GM18498 (cell line): Measurements from ENCODE around the gene SERGEF.

ENCODE experiments used
- ATAC-seq: cut with Tn5 transposase; IDR thresholded peaks from one replicate; pipeline ENCODE4 v1.9.1; 2021; ENCODE audit warnings: mild to moderate bottlenecking, moderate library complexity; ENCODE audit not compliant: unreplicated experiment

Gene SERGEF

DNA sequence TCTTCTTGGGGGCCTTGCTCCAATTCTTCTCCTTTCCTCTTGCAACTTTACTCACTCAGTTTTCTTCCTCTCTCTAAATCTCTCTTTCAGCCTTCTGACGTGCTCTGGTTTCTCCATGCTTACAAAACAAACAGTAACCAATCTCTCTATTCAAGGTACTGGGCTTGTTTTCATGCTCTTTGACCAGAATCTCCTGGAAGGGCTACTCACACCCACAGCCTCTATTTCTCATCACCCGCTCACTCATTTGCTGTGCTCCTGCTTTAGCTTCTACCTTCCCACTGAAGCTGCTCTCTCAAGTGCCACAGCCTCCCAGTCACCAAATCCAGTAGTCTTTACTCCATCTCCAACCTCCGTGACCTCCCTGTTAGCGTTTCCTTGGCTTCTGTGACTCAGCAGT is 60.4 kb downstream of the SERGEF start:
- ATAC-seq, result no peak

DNA sequence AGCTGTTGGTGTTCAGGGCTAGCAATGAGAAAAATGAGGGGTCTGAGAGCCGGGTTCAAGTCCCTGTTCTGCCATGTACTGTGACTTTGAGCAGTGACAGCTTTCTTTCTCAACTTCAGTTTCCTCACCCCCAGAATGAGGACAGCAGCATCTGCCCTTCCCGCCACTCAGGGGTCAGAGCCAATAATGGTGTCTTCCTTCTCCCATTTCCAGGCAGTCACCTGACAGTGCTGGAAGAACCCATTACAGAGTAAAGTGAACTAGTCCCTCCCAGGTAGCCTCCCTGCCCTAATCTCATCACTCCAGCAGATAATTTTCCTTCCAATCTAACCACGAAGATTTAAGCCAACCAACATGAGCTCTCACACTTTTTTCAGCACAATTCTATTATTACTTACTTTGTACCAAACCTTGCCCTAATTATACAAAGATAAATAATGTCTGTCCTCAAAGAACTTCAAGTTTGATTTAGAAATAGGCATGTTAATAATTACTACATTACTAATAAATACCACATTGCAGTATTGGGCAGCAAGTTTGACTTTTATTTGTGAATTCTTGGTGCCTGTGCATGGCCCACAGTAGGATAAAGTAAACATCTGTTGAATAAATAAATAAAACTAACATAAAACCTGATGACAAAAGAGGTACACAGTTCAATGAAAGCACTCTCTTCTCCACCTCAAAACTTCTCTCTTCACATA is 61.0 kb downstream of the SERGEF start:
- no peak for ATAC-seq

DNA sequence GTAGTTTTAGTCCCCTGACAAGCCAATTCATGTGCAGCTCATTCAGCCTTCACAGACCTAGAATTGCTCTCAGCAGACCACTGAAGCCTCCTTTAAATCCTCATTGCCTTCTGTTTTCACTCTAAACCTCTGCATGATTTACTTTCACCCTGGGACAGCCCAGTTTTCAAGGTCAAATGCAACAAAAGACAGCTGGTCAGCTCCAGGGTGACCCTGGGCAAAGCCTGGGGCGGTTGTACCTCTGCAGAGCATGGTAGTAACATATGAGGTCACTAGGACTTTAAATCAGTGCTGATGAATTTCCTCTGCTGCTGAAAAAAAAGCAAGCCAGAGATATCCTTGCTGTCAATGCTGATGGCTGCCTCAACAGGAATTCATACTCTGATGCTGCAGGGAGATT is 62.2 kb downstream of the SERGEF start:
- ATAC-seq, result no peak

DNA sequence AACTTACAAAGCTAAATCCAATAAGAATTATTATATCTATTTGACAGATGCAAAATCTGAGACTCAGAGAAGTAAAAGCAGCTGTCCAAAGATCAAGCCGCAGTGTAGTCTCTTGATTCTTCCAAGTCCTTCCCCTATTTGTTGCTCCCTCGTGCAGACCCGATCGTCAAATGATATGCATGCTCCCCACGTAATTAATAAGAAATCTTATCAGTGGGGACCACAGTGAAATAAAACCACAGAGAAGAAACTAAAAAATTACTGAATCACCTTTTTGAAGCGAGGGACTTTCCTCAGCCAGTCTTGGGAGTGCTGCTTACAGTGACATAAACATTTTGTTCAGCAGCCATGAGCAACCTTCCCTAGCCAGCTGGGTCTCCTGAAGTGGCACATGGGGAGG is 64.6 kb downstream of the SERGEF start:
- ATAC-seq, result no peak

DNA sequence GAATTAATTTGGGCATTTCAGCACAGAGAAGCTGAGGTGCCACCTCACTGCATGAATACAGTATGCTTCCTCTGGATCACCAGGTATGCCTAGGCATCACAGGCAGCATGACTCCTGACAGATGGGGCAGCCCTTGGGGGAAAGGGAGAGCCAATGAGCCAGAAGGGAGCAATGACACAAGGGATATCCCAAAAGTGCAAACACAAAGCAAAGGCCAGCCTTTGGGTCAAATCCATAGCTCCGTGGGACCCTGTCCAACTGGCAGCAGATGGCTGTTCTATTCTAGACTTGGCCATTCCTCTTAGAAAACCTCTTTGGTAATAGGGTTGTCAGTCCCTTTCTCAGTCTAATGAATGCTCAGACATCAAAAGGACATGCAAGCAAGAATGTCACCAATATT is 73.3 kb downstream of the SERGEF start:
- ATAC-seq, result no peak

DNA sequence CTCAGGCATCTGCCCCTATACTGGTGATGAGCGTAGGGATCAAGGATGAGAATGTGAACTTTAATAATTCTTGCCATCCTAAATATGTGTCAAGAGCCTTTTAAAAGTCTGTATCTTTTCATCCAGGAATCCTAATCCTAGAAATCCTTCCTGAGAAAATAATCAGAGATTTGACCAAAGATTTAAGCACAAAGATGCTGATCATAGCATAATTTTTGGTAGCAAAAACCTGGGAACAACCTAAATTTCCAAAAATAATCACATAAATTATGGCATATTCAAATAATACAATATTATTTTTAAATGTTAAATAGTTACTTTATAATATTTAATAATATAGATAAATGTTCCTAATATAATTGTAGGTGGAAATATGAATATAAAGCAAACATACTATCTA is 76.1 kb downstream of the SERGEF start:
- no peak for ATAC-seq

DNA sequence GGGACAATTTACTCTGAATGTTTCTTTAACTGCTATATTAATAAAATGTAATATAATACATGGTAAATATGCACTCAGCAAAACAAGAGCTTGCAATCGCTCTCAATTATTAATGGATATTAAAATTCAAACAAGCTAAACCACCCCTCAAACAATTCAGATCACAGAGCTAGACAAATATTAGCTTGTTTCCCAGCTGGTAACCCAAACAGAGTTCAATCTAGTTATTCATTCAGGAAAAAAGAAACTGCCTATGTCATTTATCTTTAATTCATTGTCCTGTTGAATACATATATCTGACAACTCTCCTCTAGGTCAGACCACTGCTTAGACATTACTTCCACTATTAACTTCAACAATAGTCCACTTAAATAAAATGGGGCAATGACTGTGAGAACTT is 78.7 kb downstream of the SERGEF start:
- ATAC-seq, result no peak

DNA sequence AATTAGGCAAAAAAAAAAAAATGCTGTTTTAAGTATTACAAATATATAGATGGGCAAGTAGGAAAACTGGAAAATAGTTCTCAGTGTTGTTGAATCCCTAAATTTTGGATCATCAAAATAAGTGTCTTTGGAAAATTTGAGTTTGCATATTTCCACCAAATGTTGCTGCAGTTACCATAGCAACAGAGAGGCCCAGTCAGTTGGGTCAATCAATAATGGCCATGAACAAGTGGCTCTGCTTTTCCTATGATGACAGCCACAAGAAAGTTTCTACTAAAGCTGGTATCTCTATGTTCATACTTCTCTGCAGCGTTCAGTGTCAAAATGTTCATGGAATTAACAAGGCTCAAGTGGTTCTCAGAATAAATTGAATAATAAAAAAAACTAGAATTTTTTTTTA is 79.1 kb downstream of the SERGEF start:
- no peak for ATAC-seq

DNA sequence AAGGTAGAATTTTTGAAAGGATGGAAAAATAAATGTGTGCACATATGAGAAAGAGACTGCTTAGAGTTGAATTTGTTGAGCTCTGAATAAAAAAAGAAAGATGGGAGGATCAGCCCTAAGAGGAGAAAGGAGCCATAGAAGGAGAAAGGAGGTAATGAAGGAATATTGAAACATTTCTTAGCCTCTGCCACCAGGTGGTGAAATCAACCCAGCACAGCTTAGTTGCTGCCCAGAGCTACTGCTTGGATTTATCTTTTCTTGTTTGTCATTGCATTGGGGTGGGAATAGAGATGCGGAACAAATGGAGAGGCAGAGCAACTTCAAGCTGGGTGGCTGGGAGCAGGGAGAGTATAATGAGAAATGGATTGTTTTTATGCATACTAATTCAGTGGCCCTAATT is 80.4 kb downstream of the SERGEF start:
- ATAC-seq, result no peak

DNA sequence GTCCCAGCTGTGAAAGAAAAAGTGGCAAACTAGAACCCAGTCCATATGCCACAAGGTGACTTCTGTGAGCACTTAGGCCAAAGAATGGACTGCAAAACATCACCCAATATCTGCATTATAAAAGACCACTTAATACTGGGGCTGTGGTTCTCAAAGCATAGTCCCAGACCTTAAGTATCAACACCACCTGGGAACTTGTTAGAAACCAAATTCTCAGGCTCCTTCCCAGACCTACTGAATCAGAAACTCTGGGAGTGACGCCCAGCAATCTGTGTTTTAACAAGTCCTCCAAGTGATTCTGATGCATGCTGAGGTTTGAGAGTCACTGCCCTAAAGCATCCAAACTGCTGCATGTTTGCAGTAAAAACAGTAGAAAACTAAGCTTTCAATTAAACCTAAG is 81.3 kb downstream of the SERGEF start:
- no peak for ATAC-seq

DNA sequence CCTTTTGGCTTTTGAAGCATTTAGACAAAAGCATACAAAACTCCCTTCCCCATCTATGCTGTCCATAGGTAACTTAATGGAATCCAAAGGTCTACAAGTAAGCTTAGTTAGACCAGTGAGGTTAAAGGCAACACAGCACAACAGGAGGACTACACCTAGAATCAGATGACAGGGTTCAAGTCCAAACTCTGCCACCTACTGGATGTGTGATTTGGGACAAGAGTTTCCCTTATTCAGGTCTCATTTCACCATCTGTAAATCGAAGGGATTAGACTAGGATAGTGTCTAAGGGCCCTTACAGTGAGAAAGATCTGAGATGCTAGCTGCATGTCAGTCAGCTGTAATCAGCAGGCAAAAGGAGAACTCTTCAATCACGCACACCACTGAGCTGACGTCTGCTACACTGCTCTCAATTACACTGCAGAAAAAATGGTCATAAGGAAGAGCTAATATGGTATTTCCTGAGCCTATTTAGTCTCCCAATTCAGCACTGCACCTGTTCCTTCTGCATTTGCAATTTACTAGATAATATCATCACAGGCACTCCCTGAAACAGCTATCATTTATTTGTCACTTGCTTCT is 82.2 kb downstream of the SERGEF start:
- no peak for ATAC-seq

DNA sequence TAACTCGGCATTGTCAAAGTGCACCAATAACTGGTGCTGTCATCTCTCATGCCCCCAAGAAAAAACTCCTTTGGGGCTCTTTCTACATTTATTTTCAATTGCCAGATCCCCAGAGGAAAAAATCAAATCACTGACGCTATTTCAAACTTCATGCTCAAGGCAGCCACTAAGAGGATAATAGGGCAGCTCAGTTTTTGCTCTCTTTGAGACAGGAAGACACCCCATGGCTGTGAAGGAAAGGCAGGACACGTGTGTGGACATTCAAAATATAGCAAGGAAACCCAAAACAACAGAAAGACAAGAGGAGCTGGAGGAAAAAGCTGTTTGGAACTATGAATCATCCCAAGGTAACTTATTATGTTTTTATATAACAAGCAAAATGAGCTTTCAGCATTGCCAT is 83.7 kb downstream of the SERGEF start:
- no peak for ATAC-seq

DNA sequence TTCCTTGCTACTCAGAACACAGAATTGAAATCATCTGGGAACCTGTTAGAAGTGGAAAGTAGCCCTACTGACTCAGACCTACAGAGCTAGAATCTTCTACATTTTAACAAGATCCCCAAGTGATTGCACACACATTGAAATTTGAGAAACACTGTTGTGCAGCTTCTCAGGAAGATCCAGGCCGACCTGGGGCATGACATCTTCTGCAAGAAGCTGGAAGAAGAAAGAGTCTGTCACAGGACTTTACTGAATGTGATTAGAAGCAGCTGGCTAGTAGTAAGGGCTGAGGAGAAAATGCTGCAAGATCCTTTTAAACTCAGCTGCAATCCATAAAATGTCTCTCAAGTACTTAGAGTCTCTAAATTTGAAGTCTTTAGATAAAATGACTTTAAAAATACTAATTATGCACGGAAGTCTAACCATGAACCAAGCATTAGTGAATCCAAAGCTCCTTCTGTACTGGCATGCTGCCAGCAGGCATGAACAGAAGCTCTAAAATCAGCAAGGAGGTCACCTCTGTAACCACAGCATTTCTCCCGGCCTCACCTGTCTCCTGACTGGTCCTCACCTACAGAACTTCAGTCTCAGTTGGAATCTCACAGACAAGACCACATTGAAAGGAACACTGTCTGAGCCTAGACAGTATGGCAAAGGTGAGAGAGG is 85.0 kb downstream of the SERGEF start:
- no peak for ATAC-seq

DNA sequence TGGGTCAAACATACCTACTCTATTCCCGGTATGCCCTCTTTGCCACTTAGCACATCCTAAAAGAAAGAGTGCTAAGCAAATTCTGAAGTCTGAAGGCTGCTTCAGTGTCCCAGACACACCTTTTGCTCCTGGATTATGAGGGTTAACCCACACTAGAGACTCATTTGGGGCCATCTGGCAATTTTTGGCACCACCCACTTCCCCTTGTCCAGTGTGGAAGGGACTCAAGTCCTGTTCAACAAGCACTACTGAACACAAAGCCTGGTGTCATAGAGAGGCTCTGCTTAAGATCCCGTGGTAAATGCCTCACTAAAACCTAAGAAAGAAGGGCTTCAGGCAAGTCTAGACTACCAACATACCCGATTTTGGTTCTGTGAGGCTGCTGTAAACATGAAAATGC is 85.8 kb downstream of the SERGEF start:
- no peak for ATAC-seq

DNA sequence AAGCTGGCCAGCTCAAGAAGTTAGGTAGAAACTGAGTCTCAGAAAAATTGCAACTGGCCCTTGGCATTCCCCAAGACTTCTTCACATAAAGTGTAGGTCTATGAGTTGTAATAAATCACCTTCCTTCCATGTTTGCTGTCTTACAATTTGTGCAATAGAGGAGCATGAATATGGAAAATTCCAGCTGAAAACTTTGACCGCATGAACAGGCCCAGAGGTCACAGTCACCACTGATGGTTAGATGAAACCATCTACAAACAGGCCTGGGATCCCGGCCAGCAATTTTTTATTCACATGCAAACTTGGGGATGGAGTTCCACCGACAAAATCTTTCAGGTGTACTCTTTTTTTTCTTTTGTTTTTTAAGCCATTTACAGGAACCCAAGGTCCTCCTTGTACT is 88.1 kb downstream of the SERGEF start:
- no peak for ATAC-seq

DNA sequence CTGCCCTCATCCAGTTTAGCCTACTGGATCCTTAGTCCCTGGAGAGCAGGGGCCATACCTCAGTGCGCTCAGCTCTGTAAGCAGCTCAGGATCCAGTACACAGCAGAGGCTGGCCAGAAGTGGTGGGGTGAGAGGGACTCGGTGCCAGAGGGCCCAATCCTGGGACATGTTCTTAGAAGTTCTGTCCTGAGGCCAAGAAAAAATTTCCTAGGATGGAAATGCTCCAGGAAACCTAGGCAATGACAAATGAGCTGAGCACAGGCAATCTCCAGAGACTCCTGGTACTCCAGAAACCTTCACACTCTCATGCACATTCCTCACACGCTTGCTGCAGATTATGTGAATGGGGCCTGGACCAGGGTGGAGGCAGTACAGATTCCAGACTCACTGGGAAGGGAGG is 89.6 kb downstream of the SERGEF start:
- ATAC-seq, result no peak

DNA sequence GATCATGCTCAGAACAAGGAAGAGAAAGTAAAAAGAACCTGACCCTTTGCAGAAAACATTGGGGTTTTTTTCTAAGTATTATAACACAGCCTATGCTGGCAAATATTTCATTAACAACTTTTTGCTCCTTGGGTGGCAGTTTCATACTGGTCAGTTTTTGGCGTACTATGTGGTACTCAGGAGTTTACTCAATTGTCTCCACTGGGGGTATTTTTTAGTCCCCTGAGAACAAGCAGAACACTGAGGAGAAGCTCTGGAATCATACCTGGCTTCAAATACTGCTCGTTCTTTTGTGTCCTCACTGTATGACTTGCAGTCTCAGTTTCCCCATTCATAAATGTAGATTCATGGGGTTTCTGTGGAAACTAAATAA is 90.4 kb downstream of the SERGEF start:
- ATAC-seq, result no peak

DNA sequence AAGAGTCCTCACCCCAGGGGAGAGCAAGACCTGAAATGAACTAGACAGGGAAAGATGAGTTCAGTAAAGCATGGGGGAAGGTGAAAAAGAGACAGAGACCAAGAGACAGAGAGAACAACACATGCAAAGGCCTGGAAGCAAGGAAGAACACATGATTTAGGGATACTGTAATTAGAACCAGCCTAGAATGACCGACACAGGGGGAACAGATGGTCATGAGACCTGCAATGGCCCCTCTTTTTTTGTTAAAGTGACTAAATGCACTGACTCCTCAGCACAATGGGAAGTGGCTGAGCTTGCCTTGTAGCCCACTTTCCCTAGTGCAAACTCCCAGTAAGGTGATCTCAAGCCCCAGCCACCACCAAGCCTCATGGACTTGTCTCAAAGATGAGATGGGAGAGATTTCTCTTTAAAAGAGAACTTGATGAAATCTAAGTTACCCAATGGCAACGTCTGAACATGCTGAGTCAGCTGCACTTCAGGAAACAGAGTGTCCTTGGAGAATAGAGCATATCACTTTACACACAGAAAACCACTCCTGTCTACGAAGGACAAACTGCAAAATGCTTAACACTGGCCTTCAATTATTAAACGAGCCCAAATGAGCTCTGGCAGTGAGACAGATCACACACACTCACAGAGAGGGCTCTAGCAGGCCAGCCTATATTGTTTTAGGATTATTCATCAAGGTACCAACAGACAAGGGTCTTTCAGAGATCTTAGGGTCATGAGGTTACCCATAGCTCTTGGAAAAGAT is 91.0 kb downstream of the SERGEF start:
- ATAC-seq, result no peak

DNA sequence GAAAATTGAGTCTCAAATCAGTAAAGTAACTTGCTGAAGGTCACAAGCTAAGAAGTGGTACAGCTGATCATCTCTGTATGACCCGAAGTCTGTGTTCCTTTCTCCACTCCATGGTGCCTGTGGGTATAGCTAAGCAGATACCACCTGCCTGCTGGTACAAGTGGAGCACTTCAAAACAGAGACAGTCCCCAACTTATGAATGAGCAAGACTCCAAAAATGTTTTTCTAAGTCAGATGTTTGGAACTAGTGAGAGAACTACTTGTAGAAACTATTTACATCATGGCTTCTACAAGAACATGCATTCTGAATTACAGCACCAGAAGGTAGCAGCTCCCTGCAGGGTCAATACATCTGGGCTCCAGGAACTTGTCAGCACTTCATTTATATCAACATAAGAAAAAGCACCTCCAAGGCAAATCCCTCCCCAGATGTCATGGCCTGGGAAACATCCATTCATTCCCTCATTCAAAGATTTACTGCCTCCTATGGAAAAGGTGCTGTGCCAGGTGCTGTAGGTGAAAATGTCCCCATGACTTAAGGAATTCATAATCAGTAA is 94.7 kb downstream of the SERGEF start:
- ATAC-seq, result no peak

DNA sequence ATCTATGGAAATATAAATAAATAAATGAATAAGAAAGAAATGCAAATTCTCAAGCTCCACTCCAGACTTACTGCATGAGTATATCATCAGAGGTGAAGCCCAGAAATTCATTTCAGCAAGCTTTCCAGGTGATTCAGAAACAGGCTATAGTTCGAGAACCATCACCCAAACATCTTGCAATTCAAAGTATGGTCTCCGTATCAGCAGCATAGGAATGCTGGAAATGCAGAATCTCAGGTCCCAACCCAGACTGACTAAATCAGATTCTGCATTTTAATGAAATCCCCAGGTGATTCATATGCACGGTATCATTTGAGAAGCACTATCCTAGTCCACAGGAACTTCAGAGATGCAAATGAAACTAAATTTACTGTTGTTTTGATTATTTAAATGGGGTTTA is 95.3 kb downstream of the SERGEF start:
- no peak for ATAC-seq

DNA sequence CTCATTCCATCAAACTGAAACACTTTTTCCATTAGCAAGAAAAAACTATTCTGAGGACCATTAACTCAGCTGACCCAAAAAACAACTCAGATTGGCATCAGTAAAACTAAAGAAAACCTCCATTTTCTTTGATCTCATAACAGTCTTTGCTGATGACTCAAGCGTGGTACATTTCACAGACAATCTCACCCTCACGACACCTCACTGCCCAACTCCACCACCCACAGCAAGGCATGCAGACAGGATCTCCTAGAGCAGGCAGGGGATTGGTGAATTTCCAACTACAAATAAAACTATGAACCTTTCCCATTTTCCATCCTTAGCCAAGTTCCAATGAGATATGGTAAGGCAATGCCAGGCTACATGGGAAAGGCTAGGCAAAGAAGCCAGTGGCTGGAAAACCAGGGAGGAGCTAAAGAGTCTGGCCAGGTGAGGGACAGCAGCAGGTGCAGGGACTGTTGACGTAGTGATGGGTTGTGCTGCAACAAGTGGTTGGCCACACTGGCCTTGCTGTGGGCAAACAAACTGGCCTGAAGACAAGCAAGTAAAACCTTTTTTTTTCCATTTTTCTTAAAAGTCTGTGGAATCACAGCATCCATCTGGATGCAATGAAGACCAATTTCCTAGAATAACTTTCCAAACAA is 97.2 kb downstream of the SERGEF start:
- ATAC-seq, result no peak
